Stimulated activated CD4-positive, alpha-beta T cell treated with anti-CD3 and anti-CD28 coated beads, Interleukin-12 subunit alpha, Interleukin-12 subunit beta, amount 100 ng/mL, for 24 hours (primary cell): ENCODE measurements around the gene AHRR.
"Not testable (repeated sequence)": the region's sequence is repeated elsewhere in the genome, so short reads cannot be mapped to it uniquely, and the experiment has no call there.

Experiments
- DNase-seq, 2 experiments: peaks; one replicate each; pipeline ENCODE4 v3.0.0-alpha.2; 2020; ENCODE audit warnings: low read depth in 2 of 2

AHRR gene

GRCh38 chr5:378301-378891 is 56.9 kb downstream of the AHRR start:
- DNase-seq = peak in 1 of 2 experiments; percentile 34

- DNase-seq = no peak
Observed at GRCh38 chr5:378976-379742, 57.6 kb downstream of the AHRR start.

GRCh38 chr5:380701-381309 is 59.3 kb downstream of the AHRR start:
- DNase-seq = no peak

GRCh38 chr5:383066-383465 is 61.6 kb downstream of the AHRR start:
- no peak for DNase-seq

- no peak for DNase-seq
Observed at GRCh38 chr5:383621-384020, 62.1 kb downstream of the AHRR start.

GRCh38 chr5:384576-384975 is 63.1 kb downstream of the AHRR start:
- DNase-seq = not testable (repeated sequence)

- DNase-seq = no peak
Observed at GRCh38 chr5:385321-385720, 63.8 kb downstream of the AHRR start.

GRCh38 chr5:386432-387341 is 65.2 kb downstream of the AHRR start:
- no peak for DNase-seq

GRCh38 chr5:387491-388265 is 66.2 kb downstream of the AHRR start:
- DNase-seq = no peak

- DNase-seq = no peak
Observed at GRCh38 chr5:388266-389196, 67.0 kb downstream of the AHRR start.

GRCh38 chr5:389197-389821 is 67.8 kb downstream of the AHRR start:
- DNase-seq = no peak

- DNase-seq = no peak
Observed at GRCh38 chr5:389891-390622, 68.5 kb downstream of the AHRR start.

- DNase-seq = no peak
Observed at GRCh38 chr5:390623-391491, 69.3 kb downstream of the AHRR start.

GRCh38 chr5:392431-392988 is 71.0 kb downstream of the AHRR start:
- peak; percentile 68 to 82 for DNase-seq

GRCh38 chr5:393846-394275 is 72.3 kb downstream of the AHRR start:
- no peak for DNase-seq

GRCh38 chr5:394671-395155 is 73.2 kb downstream of the AHRR start:
- DNase-seq = no peak

- DNase-seq = no peak
Observed at GRCh38 chr5:395156-395920, 73.8 kb downstream of the AHRR start.
